ENCODE results near the gene MAT2A.
"Not testable (repeated sequence)": the region's sequence is repeated elsewhere in the genome, so short reads cannot be mapped to it uniquely, and the experiment has no call there.

- TF ChIP-seq CTCF, POLR2A, POLR2AphosphoS5 (IDR thresholded peaks at IDR 0.05): not testable (repeated sequence)
Measured at GRCh38 chr2:85544915-85545779, 6.2 kb downstream of the MAT2A start.
